HG03432 (cell line): Measurements from ENCODE around the gene ARHGAP18.
A peak's percentile ranks its signal among the peaks of the same experiment; 100 is the strongest.

ENCODE experiments used
- ATAC-seq: cut with Tn5 transposase; IDR thresholded peaks from one replicate; pipeline ENCODE4 v1.9.1; 2021; ENCODE audit warnings: mild to moderate bottlenecking, moderate library complexity; ENCODE audit not compliant: unreplicated experiment

Gene ARHGAP18

DNA sequence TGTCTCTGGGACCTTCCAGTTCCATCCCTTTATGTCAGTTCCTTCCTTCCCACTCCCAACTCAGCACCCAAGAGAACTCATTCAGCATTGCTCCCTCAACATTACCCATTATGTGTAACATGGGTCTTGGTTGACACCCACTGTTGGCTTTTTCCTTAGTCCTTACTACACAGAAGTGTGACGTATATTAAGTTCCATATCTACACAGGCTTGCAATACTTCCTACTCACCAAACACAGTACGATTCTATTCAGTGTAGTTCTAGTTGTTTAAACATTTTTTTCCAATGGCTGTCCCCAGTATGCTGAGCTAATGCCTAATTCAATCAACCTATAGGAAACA, 37.7 kb downstream of the ARHGAP18 start:
- peak; percentile 24 for ATAC-seq

DNA sequence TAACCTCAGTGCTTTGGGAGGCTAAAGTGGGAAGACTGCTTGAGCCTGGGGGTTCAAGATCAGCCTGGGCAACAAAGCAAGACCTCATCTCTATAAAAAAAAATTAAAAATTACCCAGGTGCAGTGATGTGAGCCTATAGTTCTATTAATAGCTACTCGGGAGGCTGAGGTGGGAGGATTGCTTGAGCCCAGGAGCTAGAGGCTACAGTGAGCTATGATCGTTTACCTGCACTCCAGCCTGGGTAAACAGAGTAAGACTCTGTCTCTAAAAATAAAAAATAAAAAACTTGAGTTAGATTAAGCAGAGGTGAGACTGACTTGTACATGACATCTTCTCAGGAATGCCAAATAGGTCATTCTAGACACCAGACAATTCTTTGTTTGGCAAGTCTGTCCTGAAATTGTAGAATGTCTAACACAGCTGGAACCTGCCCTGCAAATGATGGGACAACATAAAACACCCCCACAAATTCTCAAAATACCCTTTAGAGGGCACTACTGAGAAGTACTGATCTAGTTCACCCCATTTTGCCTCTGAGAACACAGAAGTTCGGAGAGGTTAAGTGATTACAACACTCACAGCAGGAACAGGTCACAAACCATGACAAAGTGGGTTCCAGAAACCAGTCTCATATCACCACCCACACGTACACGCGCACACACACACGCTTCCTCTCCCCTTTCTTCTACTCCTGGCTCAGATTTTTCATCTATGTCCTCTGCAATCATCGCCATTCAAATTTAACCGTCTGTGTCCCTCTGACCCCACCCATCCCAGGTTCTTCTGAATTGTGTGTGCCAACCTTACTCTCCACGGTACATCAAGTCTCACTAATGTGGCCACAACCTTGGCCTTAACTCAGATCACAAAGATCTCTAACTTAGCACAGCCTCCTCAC, 38.3 kb downstream of the ARHGAP18 start:
- ATAC-seq: peak; percentile 87

DNA sequence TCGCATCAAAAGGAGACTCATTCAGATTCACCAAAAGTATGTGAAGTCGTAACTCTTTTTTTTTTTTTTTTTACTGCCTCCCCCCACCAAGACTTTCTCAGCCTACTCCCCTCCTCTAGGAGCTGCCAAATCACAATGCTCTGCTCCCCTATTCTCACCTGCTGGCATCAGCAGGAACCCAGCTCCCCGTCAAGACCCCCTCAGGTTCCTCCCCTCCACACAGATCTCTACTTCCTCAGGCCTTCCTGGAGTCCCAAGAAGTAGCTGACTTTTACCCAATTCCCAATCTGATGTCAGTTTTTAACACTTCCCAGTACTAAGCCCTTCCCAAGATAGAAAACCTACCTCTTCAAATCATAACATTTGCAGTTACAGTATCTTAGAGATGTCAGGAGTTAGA, 39.3 kb downstream of the ARHGAP18 start:
- no peak for ATAC-seq

DNA sequence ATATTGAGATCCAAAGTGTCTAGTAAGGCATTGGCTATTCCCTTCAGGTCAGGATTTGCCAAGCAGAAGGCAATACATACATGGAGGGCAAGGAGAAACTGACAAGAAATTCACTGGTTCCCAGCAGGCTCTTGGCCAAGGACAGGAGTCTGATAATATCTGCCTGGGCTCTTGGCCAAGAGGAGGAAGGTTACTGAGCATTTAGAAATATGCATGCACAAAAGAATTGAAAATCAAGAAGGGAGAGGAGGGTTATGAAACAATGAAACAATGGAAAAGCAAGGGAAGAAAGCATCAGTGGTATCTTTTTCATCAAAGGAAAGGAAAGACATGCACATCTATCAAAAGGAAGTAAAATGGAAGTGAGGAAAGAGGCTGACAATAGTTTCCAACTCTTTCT, 42.4 kb downstream of the ARHGAP18 start:
- ATAC-seq: no peak

DNA sequence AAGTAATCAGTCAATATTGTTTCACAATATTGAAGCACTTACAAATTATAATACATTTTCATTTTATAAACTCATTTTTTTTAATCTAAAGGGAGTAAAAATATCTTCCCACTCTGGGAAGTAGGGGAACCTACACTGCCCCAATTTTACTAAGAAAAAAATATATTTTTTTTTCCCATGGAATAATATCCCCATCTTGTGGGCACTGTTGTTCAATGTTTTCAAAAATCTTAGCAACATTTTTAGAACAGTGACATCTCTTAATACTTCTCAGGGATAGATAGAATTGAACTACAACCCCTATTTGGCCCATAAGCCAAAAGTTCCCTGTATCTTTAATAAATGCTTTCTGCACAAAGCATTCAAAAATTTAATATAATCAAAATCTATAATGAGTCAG, 42.9 kb downstream of the ARHGAP18 start:
- ATAC-seq: no peak

DNA sequence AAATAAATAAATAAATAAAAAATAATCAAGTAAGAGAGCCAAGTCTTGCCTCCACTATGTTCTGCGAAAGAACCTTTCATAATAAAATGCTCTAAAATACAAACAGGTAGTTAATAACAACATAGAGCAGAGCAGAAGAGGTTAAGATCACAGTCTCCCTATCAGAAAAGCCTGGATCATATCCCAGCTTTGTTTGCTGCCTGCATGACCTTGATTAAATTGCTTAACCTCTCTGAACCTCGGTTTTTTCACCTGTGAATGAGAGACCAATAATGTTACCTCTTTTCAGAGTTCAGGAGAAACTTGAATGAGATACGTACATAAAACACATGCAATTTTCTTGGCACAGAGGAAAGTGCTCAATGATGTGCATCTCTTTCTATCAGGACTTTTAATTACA, 44.4 kb downstream of the ARHGAP18 start:
- no peak for ATAC-seq

DNA sequence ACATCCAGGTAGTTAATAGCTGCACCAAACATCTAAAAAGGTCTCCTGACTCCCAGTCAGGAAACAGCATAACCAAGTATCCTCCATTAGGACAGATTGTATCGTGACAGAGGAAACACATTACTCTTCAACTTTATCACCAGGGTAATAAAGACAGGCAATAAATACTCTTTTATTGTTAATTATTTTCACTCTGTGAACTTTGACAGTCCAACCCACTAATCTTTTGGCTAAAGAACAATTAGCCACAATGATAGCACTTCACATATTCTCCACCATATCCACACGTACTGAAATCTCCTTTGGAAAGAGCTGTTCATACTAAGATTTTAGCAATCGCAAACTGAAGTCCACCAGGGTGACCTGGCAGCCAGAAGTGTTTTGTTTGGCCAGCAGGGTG, 46.4 kb downstream of the ARHGAP18 start:
- no peak for ATAC-seq

DNA sequence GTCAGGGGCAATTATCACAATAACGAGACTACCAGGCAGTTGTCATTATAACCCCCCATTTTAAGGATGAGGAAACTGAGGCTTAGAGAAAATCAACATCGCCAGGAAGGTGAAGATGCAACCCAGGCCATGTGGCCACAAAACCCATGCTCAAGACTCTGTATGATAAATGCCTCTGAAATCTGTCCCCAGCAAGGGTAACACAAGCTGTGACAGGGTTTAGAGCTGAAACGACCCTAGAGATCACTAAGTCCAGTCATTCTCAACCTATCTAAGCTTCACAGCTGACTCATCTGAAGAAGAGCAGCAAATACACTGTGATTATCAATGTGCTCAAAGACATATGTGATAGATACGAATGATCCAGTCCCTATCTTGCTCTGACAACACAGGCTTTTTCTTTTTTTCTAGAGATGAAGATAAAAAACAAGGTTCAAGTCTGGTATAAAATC, 47.0 kb downstream of the ARHGAP18 start:
- peak; percentile 82 for ATAC-seq

DNA sequence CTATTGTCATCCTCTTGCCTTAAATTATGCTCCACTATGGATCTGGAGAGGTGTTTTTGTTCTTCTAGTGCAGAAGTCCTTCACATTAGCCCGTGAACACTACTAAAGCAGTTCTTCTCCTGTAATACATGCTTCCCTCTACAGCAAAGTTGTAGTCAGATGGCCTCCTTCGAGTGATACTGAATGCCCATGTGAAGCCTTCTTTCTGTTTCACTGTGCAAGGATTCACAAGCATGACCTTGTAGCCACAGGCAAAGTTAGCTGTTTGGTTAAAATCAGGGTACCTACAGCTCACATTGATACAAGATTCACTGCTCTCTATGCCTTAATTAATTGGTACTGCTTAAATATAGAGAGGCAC, 47.6 kb downstream of the ARHGAP18 start:
- ATAC-seq: peak; percentile 68

DNA sequence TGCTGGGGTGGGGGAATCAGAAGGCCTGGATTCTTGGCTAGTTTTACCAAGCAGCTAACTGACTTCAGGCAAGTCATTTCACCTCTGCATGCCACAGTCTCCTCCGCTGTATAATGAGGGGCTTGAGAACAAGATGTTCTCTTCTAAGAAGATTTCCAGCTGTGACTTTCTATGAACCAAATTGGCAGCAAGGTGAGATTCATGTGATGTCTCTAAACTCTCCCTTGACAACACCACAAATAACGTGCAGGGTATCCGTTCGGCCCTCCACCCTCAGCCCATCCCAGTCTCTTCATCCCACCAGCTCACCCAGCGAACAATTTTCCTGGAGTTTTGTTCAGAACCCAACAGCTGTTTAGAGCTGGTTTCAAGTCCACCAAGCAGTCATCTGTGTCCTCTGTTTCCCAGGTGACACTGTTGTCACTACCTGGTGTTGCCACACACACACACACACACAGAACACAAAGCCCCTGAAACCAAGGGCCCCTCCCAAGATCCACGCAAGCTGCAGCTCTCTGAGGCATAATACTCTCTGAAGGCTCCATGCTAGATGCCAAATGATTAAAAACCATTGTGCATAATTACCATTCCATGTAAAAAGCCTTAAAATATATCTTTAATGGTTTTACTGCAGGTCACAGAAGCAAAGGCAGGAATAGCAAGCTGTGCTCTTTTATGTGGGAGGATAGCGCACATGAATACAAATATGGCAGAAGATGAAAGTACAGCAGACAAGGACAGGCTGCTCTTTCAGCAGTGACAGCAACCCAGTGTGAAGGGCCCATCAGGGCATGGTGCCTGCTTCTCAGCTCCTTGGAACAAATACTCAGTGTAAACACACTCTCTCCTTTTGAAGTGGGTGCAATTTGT, 48.2 kb downstream of the ARHGAP18 start:
- peak; percentile 23 for ATAC-seq

DNA sequence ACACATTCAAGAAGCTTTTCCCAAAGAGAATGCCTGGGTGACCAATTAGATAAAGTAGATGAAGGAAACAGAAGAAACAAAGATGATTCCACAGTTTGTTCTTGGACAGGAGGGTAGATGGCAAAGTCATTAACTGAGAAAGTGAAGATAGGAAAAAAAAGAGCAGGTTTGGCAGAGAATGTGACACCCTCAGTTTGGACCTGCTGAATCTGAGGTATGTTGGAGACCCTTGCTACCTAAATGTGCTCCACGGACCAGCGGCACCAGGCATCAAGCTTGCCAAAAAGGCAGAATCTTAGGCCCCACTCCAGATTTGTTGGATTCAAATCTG, 49.7 kb downstream of the ARHGAP18 start:
- no peak for ATAC-seq

DNA sequence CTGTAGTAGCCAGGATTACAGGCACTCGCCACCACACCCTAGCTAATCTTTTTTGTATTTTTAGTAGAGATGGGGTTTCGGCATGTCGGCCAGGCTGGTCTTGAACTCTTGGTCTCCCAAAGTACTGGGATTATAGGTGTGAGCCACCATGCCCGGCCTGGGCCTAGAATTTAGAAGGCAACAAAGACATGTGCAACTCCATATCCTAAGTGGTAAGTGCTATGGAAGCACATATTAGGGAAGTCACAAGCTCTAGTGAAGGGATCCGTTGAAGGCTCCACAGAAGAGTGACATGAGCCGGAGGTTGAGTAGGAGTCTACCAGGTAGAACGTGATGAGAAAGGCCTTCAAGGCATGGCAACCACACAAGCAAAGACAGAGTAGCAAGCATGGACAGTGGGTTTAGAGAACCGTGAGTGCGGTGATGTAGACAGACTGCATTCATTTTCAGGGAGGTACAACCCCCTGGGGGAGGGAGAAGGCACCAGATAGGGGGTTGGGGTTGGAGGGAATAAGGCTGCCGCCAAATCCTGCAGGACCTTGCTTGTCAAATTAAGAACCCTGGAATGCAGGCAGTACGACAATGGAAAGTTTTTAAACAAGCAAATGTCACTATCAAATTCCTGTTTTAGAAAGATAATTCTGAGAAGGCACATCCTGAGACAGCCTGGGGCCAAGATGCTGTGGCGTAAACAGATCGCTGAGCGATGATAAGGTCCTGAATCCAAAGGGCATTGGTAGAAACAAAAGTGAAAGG, 50.2 kb downstream of the ARHGAP18 start:
- no peak for ATAC-seq

DNA sequence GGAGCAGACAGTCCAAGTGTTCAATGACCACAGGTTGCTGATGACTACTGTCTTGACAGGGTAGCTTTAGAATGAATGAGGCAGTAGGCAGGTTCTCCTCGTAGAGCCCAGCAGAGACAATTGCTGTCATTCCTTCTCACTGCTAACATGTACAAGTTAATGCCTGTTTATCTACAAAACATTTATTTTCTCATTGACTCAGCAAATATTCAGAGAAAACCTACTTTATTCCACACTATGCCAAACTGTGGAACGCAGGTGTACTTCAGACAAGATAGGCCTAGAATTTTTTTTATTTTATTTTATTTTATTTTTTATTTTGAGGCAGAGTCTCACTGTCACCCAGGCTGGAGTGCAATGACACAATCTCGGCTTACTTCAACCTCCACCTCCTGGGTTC, 50.8 kb downstream of the ARHGAP18 start:
- ATAC-seq: no peak

DNA sequence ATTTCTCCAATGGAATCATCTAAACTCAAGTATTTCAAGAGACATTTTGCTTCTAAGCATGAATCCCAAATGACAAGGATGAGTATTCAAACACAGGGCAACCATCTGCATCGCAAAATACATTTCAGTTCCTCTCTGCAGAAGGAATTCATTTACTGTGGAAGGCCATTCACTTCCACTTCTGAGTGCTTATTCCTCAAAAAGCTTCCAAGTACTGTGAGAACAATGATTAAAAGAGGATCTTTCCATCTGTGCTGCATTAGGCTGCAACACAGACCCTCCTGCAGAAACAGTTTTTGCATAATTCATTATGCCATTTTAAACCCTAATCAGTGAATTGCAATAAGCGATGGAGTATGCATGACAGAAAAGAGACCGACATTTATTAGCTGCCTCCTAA, 52.5 kb downstream of the ARHGAP18 start:
- no peak for ATAC-seq

DNA sequence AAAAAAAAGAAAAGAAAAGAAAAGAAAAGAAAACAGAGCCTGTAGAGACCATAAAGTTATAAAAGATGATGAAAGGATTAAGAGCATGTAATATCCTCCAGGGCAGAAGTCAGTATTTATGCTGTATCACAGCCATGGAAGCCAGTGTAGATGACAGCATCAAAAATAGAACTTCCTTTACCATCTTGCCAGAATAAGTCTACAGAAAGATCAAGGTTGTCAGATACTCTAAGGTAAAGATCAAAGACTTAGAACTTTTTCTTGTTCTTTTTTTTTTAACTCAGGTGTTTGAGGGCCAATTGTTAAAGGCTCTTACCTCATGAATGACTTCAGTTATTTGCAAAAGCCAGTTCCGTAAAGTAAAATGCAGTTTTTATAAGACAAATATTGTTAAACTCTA, 54.6 kb downstream of the ARHGAP18 start:
- no peak for ATAC-seq

DNA sequence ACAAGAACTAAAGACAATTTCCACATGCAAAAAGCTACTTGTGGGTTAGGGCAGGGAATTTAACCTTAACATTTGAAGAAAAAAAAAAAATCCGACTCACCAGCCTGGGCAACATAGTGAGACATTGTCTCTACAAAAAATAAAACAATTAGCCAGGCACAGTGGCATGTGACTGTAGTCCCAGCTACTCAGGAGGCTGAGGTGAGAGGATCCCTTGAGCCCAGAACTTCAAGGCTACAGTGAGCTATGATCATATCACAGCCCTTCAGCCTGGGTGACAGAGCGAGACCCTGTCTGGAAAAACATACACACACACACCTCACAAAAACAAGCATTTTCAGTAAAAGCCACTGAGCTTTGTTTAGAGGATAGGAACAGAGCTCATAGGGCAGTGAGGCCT, 56.2 kb downstream of the ARHGAP18 start:
- ATAC-seq: no peak

DNA sequence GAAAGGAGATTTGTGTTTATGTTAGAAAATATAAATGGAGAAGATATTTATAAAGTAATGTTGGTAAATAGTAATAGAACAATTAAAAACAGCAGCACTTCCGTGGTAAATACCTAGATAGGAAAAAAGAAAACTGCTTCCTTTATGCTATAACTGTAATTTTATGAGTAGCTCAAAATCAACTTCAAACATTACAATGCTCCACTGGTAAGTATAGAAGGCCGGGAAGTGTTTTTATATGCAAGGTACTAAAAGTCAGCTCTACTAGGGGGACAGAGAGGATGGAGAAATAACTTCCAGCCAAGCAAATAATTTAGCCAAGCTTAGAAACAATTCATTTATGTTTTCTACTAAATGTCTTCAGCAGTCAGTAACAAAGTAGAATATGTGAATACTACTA, 56.7 kb downstream of the ARHGAP18 start:
- no peak for ATAC-seq

DNA sequence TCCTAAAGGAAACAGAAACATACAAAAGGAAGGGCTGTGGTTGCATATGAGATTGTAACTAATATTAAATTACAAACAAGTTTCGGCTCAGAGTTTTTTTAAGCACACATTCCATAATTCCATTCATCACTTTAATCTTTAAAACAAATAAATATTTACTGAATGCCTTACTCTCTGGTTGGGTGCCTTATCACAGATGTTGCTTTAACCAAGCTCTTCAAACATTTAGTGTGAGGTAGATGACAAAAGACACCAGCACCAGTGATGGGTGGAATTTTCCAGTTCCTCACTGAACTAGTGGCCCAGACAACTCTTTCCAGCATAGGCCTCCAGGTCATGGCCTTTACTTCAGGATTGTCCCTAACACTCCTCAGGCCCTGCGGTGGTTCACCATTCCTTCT, 58.7 kb downstream of the ARHGAP18 start:
- ATAC-seq: no peak

DNA sequence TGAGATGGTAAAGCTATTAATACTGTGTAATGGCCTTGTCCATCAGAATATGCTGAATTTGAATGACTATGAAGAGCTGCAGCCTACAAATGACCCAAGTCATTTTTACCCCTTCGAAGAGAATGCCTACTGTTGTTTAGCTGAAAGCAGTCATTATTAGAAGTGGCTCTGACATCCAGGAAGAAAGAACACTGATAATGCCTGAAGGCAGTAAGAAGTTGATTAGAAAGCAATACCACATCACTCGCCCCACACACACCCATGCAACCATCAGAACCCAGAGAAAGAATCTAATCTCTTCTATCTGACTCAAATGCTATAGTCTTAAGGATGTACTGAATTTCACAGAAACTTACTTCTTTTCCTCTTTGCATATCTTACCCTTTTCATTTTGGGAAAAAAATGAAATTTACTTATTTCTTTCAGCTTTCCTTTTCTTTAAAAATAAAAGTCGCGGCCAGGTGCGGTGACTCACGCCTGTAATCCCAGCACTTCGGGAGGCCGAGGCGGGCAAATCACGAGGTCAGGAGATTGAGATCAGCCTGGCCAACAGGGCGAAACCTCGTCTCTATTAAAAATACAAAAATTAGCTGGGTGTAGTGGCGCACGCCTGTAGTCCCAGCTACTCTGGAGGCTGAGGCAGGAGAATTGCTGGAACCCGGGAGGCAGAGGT, 61.0 kb downstream of the ARHGAP18 start:
- no peak for ATAC-seq

DNA sequence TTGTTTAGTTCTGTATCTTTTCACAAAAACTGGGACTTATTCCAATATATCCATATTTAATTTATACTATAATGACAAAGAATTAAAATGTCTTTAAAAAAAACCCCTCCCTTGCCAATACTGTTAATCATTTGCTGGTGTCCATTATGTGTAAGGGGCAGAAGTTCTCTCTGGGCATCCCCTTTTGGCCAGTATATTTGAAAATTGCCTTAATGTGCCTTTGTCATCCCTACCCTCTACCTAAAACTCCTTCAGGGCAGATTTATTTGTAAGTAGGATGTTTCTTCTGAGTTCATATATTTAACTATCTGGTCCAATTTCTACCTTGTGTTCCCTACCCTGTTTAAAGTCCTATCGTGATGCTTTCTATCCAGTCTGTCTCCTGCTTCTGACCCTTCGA, 62.9 kb downstream of the ARHGAP18 start:
- peak; percentile 47 for ATAC-seq

DNA sequence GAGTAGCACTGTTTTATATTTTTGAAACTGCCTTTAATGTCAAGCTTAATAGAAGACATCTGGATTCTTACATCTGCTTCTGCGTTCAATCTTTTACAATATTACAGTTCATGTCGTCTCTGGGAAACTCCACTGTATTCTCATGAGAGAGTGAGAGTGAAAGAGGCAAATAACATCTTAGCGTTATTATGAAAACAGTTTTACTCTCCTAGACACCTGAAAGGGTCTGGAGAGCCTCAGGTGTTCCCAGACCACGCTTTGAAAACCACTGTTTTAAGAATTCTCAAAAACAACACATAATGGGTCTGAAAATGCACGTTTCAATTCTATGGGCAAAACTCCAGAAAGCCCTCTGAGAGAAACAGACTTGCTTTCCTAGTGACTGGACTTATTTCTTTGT, 63.3 kb downstream of the ARHGAP18 start:
- peak; percentile 92 for ATAC-seq
